HEK293 (cell line): ENCODE results near the gene DNAAF5.
A peak's percentile ranks its signal among the peaks of the same experiment; 100 is the strongest.

Source experiments
- CTCF ChIA-PET: fragments of 350-600 bp; formaldehyde crosslinking; extraction: SDS; loops from one replicate; lab custom pipeline; 2021; ENCODE audit warnings: antibody characterized with exemption; lab: Yijun Ruan, JAX
- POLR2A ChIA-PET: fragments of 300-600 bp; formaldehyde crosslinking; extraction: SDS; loops from one replicate; lab custom pipeline; 2020; ENCODE audit warnings: antibody characterized with exemption, inconsistent platforms; lab: Yijun Ruan, JAX
- H3K27ac ChIP-seq: fragments of 200-500 bp; sonication (Bioruptor generic); 2 replicates; pipeline ENCODE4 v1.5.1; 2014; ENCODE audit warnings: low read depth, low read length, control low read depth, inconsistent platforms; ENCODE audit errors: extremely low read depth
- H3K36me3 ChIP-seq, 2 experiments: fragments of 200-500 bp in 1 of 2; sonication (Bioruptor generic) in 1 of 2; 1 replicate in 1 of 2; 2 replicates in 1 of 2; pipeline ENCODE4 v1.5.1; 2014 to 2017; ENCODE audit warnings: inconsistent platforms in 2 of 2, low read length in 2 of 2; ENCODE audit not compliant: control insufficient read depth in 2 of 2, insufficient read depth in 1 of 2
- H3K4me1 ChIP-seq: fragments of 200-500 bp; sonication (Bioruptor generic); 2 replicates; pipeline ENCODE4 v1.5.1; 2014; ENCODE audit warnings: mild to moderate bottlenecking, low read length, inconsistent platforms; ENCODE audit not compliant: control insufficient read depth, insufficient read depth
- H3K4me3 ChIP-seq: 2 replicates; pipeline ENCODE4 v1.5.1; 2011; ENCODE audit warnings: low read depth, mild to moderate bottlenecking, control low read depth, low read length, moderate library complexity
- H3K9me3 ChIP-seq: fragments of 200-500 bp; sonication (Bioruptor generic); 2 replicates; pipeline ENCODE4 v1.5.1; 2014; ENCODE audit warnings: low read depth, low read length, inconsistent platforms; ENCODE audit not compliant: control insufficient read depth, insufficient read depth
- EGR2 ChIP-seq: fragments of 450-650 bp; formaldehyde crosslinking; IDR thresholded peaks from 2 replicates; pipeline ENCODE4 v1.5.1; 2016; ENCODE audit warnings: low read depth, missing biosample characterization, missing genetic modification characterization
- GFI1B ChIP-seq: fragments of 450-650 bp; formaldehyde crosslinking; IDR thresholded peaks from 2 replicates; pipeline ENCODE4 v1.5.1; 2016; ENCODE audit warnings: missing biosample characterization, missing genetic modification characterization
- ZEB2 ChIP-seq: fragments of 450-650 bp; formaldehyde crosslinking; IDR thresholded peaks from 2 replicates; pipeline ENCODE4 v1.5.1; 2016; ENCODE audit warnings: missing biosample characterization, missing genetic modification characterization
- ZNF341 ChIP-seq: fragments of 450-650 bp; formaldehyde crosslinking; IDR thresholded peaks from 2 replicates; pipeline ENCODE4; 2016; ENCODE audit warnings: low read depth, missing biosample characterization, missing genetic modification characterization
- ZNF530 ChIP-seq: fragments of 450-650 bp; formaldehyde crosslinking; IDR thresholded peaks from 2 replicates; pipeline ENCODE4 v1.5.1; 2016; ENCODE audit warnings: low read depth, missing biosample characterization, missing genetic modification characterization
- ZNF610 ChIP-seq: fragments of 450-650 bp; formaldehyde crosslinking; IDR thresholded peaks from 2 replicates; pipeline ENCODE4 v1.5.1; 2016; ENCODE audit warnings: missing biosample characterization, missing genetic modification characterization, borderline replicate concordance
- ZSCAN16 ChIP-seq: fragments of 450-650 bp; formaldehyde crosslinking; IDR thresholded peaks from 2 replicates; pipeline ENCODE4 v1.5.1; 2016; ENCODE audit warnings: missing biosample characterization, missing genetic modification characterization
- TF ChIP-seq, protein P1 (sequence below): fragments of 450-650 bp; formaldehyde crosslinking; optimal IDR thresholded peaks from 2 replicates; pipeline ENCODE3; 2016; ENCODE audit warnings: missing biosample characterization, mild to moderate bottlenecking, missing genetic modification characterization
- TF ChIP-seq, protein P2 (sequence below): fragments of 450-650 bp; formaldehyde crosslinking; IDR thresholded peaks from 2 replicates; pipeline ENCODE4 v1.5.1; 2016; ENCODE audit warnings: missing biosample characterization, missing genetic modification characterization
- TF ChIP-seq, protein P3 (sequence below): fragments of 450-650 bp; formaldehyde crosslinking; IDR thresholded peaks from 2 replicates; pipeline ENCODE4; 2016; ENCODE audit warnings: missing biosample characterization, missing genetic modification characterization
- TF ChIP-seq, protein P4 (sequence below): fragments of 450-650 bp; formaldehyde crosslinking; IDR thresholded peaks from 2 replicates; pipeline ENCODE4 v1.5.1; 2016; ENCODE audit warnings: missing biosample characterization, missing genetic modification characterization, low read depth

The DNAAF5 gene

DNA sequence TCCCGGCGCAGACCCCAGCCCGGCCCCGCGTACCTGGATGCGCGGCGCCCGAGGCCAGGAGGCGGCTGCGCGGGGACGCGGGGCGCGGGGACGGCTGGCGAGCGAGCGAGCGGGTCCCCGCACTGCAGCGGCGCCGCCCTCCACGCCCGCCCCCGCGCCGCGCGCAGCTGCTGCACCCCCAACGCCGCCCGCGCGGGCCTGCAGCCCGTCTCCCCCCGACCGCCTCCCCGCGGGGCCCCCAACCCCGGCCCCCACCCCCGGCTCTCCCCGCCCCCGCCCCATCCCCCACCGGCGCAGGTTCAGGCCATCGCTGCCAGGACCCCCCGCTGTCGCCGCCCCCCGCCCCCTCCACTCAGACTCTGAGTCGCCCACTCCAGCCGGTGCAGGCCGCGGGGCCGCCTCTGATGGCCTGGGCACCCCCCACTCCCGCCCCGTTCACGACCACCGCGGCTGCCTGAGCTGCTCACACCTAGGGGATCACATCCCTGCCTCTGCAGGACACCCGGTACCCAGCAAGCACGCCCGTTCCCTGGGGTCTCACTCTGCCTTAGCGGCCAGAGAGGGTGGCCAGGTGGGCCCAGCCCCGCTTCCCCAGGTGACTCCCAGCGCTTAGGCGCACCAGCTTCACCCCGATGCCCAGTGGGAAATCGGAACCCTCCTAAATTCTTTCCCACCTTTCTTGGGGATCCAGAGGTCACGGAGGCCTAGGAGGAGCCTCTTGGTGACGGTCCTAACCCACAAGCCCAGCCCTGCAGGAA lies 13.9 kb upstream of the DNAAF5 start (continued):
- TF ChIP-seq, protein P1, sequence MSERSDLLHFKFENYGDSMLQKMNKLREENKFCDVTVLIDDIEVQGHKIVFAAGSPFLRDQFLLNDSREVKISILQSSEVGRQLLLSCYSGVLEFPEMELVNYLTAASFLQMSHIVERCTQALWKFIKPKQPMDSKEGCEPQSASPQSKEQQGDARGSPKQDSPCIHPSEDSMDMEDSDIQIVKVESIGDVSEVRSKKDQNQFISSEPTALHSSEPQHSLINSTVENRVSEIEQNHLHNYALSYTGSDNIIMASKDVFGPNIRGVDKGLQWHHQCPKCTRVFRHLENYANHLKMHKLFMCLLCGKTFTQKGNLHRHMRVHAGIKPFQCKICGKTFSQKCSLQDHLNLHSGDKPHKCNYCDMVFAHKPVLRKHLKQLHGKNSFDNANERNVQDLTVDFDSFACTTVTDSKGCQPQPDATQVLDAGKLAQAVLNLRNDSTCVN (tag by site-specific recombination), result no peak
- TF ChIP-seq ZSCAN16 (no peak), ZNF610 (tag by site-specific recombination) (no peak), ZNF341 (tag by site-specific recombination) (no peak)
- TF ChIP-seq, protein P2, sequence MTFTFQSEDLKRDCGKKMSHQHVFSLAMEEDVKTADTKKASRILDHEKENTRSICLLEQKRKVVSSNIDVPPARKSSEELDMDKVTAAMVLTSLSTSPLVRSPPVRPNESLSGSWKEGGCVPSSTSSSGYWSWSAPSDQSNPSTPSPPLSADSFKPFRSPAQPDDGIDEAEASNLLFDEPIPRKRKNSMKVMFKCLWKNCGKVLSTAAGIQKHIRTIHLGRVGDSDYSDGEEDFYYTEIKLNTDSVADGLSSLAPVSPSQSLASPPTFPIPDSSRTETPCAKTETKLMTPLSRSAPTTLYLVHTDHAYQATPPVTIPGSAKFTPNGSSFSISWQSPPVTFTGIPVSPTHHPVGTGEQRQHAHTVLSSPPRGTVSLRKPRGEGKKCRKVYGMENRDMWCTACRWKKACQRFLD, result no peak

DNA sequence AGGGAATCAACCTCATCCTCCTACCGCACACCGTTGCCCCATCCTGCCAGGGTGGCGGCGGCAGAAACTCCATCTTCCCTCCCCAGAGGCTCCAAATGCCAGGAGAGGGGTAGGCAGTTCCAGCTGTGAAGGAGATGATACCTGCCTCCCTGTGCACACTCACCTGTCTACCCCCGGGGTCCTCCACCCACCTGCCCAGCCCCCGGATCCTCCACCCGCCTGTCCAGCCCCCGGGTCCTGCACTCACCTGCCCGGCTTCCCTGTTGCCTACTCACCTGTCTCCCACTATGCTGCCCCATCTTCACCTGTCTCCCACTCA lies 13.4 kb upstream of the DNAAF5 start:
- H3K9me3 ChIP-seq, result no peaks in the 10 kb centered on the region
- TF ChIP-seq EGR2, result 0 out of 2 replicates have a peak, but pooled peaks have one; percentile 29
- no peak for TF ChIP-seq GFI1B (tag by site-specific recombination)
- H3K4me3 ChIP-seq, result no peak overlapping the region
- POLR2A ChIA-PET, result no interaction called here
- H3K27ac ChIP-seq, result no peak overlapping the region
- H3K36me3 ChIP-seq, result no peaks in the 10 kb centered on the region
- no peaks in the 10 kb centered on the region for H3K4me1 ChIP-seq
- CTCF ChIA-PET, result no interaction called here

DNA sequence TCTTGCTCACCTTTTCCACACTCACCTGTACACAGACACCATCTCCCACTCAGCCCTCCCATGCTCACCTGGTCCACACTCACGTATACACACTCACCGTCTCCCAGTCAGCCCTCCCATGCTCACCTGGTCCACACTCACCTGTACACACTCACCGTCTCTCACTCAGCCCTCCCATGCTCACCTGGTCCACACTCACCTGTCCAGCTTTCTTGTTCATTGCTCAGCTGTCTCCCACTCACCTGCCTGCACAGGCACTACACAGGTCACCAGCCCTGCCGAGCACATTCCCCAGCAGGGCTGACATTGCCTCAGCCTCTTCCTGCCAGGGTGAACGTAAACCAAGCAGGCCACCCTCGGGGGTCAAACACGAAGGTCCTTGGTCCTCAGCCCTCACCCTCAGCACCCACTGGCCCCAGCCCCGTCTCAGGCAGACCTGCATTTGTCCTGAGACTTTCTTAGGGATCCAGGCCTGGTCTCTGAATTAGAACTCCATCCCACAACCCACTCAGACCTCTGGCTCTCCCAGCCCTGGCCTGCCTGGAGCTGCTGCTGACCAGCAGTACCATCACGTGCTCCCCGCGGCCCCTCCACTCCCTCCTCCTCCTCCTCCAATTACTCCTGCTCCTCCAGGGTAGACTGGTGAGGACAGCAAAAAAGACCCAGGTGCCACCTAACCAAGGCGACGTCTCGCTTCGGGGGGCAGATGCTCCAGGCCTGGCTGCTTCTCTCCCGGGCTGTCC lies 12.8 kb upstream of the DNAAF5 start:
- POLR2A ChIA-PET, result no interaction called here
- CTCF ChIA-PET, result no interaction called here
- H3K4me1 ChIP-seq, result no peaks in the 10 kb centered on the region
- H3K36me3 ChIP-seq, result no peaks in the 10 kb centered on the region
- TF ChIP-seq ZNF530 (tag by site-specific recombination) (no peak), ZEB2 (tag by site-specific recombination) (peak; percentile 77)
- H3K4me3 ChIP-seq, result no peak overlapping the region
- no peaks in the 10 kb centered on the region for H3K9me3 ChIP-seq
- no peak overlapping the region for H3K27ac ChIP-seq

DNA sequence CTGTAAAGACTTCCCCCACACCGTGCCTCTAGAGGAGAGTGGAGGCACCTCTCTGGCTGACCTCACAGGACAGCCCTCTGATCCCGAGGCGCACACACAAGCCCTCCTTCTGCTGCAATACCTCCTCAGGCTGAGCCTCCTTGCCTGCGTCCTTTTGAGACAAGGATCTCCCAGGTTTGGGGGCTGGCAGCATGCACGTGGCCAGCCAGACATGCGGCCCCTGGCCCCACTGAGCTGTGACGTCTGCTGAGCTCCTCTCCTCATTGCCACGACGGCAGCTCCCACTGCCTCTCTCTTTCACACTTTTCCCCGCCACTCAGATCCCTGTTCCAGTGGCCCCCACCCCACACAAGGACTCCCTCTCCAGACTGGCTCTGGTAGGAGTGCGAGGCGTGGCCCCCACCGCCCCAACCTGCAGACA lies 12.2 kb upstream of the DNAAF5 start:
- H3K36me3 ChIP-seq, result no peaks in the 10 kb centered on the region
- no peaks in the 10 kb centered on the region for H3K4me1 ChIP-seq
- CTCF ChIA-PET, result no interaction called here
- POLR2A ChIA-PET, result no interaction called here
- TF ChIP-seq, protein P3, sequence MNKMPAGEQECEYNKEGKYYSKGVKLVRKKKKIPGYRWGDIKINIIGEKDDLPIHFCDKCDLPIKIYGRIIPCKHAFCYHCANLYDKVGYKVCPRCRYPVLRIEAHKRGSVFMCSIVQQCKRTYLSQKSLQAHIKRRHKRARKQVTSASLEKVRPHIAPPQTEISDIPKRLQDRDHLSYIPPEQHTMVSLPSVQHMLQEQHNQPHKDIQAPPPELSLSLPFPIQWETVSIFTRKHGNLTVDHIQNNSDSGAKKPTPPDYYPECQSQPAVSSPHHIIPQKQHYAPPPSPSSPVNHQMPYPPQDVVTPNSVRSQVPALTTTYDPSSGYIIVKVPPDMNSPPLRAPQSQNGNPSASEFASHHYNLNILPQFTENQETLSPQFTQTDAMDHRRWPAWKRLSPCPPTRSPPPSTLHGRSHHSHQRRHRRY (tag by site-specific recombination), result no peak
- TF ChIP-seq, protein P4, sequence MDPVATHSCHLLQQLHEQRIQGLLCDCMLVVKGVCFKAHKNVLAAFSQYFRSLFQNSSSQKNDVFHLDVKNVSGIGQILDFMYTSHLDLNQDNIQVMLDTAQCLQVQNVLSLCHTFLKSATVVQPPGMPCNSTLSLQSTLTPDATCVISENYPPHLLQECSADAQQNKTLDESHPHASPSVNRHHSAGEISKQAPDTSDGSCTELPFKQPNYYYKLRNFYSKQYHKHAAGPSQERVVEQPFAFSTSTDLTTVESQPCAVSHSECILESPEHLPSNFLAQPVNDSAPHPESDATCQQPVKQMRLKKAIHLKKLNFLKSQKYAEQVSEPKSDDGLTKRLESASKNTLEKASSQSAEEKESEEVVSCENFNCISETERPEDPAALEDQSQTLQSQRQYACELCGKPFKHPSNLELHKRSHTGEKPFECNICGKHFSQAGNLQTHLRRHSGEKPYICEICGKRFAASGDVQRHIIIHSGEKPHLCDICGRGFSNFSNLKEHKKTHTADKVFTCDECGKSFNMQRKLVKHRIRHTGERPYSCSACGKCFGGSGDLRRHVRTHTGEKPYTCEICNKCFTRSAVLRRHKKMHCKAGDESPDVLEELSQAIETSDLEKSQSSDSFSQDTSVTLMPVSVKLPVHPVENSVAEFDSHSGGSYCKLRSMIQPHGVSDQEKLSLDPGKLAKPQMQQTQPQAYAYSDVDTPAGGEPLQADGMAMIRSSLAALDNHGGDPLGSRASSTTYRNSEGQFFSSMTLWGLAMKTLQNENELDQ (tag by site-specific recombination), result no peak
- TF ChIP-seq, all 188 proteins: peak for 0
- no peaks in the 10 kb centered on the region for H3K9me3 ChIP-seq
- no peak overlapping the region for H3K27ac ChIP-seq
- H3K4me3 ChIP-seq, result no peak overlapping the region
